ENCODE results near the gene RASL12. TPM values are rescaled to one million over a fixed set of nuclear protein-coding genes. Genes with fewer than 3 reads are reported as not detected.

RASL12 gene
- total RNA-seq, 1 donor, result 0.36 TPM

- no peaks in the 10 kb centered on the region for H3K9me3 ChIP-seq (ENCODE audit: low read depth, low read length)
- H3K27me3 ChIP-seq (ENCODE audit: insufficient read depth, low read length), result no peaks in the 10 kb centered on the region
- no peak overlapping the region for H2AFZ ChIP-seq (ENCODE audit: low read length)
- peaks cover 33% of the 10 kb centered on the region for H3K36me3 ChIP-seq (ENCODE audit: insufficient read depth, low read length)
- H3K27ac ChIP-seq (ENCODE audit: low read depth, low read length), result no peak overlapping the region
- TF ChIP-seq CTCF (IDR thresholded peaks at IDR 0.05; ENCODE audit: extremely low read depth, low read depth, low read length), result no peak
- no peaks in the 10 kb centered on the region for H4K20me1 ChIP-seq (ENCODE audit: insufficient read depth, low read length)
- no peak overlapping the region for H3K4me3 ChIP-seq (ENCODE audit: insufficient read depth, low read length)
- H3K4me2 ChIP-seq (ENCODE audit: insufficient read depth, low read length), result no peak overlapping the region
- no peaks in the 10 kb centered on the region for H3K79me2 ChIP-seq (ENCODE audit: insufficient read depth, low read length)
- no peak for DNase-seq (ENCODE audit: insufficient read length, low spot score, missing footprints)
- no peaks in the 10 kb centered on the region for H3K4me1 ChIP-seq (ENCODE audit: insufficient read depth, low read length)
These were observed 38.3 kb upstream of the RASL12 start for GRCh38 chr15:65106011-65106590.

- TF ChIP-seq CTCF (IDR thresholded peaks at IDR 0.05; ENCODE audit: extremely low read depth, low read depth, low read length), result no peak
- Histone ChIP-seq H3K79me2 (ENCODE audit: insufficient read depth, low read length) (no peaks in the 10 kb centered on the region), H3K36me3 (ENCODE audit: insufficient read depth, low read length) (peaks cover 33% of the 10 kb centered on the region), H2AFZ (ENCODE audit: low read length) (no peak overlapping the region), H3K4me1 (ENCODE audit: insufficient read depth, low read length) (no peaks in the 10 kb centered on the region), H3K9me3 (ENCODE audit: low read depth, low read length) (no peaks in the 10 kb centered on the region), H3K4me3 (ENCODE audit: insufficient read depth, low read length) (no peak overlapping the region), H3K27ac (ENCODE audit: low read depth, low read length) (no peak overlapping the region), H4K20me1 (ENCODE audit: insufficient read depth, low read length) (no peaks in the 10 kb centered on the region), H3K4me2 (ENCODE audit: insufficient read depth, low read length) (no peak overlapping the region), H3K27me3 (ENCODE audit: insufficient read depth, low read length) (no peaks in the 10 kb centered on the region)
- DNase-seq (ENCODE audit: insufficient read length, low spot score, missing footprints), result no peak
These were observed 37.2 kb upstream of the RASL12 start for GRCh38 chr15:65105038-65105437.

GRCh38 chr15:65102912-65103311, 35.1 kb upstream of the RASL12 start:
- TF ChIP-seq CTCF (IDR thresholded peaks at IDR 0.05; ENCODE audit: extremely low read depth, low read depth, low read length), result no peak
- no peaks in the 10 kb centered on the region for H4K20me1 ChIP-seq (ENCODE audit: insufficient read depth, low read length)
- peaks cover 53% of the 10 kb centered on the region for H3K36me3 ChIP-seq (ENCODE audit: insufficient read depth, low read length)

GRCh38 chr15:65101891-65102708, 34.3 kb upstream of the RASL12 start:
- no peak for TF ChIP-seq CTCF (IDR thresholded peaks at IDR 0.05; ENCODE audit: extremely low read depth, low read depth, low read length)
- no peaks in the 10 kb centered on the region for H4K20me1 ChIP-seq (ENCODE audit: insufficient read depth, low read length)
- peaks cover 58% of the 10 kb centered on the region for H3K36me3 ChIP-seq (ENCODE audit: insufficient read depth, low read length)
- H3K4me3 ChIP-seq (ENCODE audit: insufficient read depth, low read length), result no peak overlapping the region
- H3K27me3 ChIP-seq (ENCODE audit: insufficient read depth, low read length), result no peaks in the 10 kb centered on the region
- H3K79me2 ChIP-seq (ENCODE audit: insufficient read depth, low read length), result no peaks in the 10 kb centered on the region
- no peak overlapping the region for H3K27ac ChIP-seq (ENCODE audit: low read depth, low read length)
- no peaks in the 10 kb centered on the region for H3K4me1 ChIP-seq (ENCODE audit: insufficient read depth, low read length)
- no peak overlapping the region for H2AFZ ChIP-seq (ENCODE audit: low read length)
- DNase-seq (ENCODE audit: insufficient read length, low spot score, missing footprints), result no peak
- H3K4me2 ChIP-seq (ENCODE audit: insufficient read depth, low read length), result no peak overlapping the region
- H3K9me3 ChIP-seq (ENCODE audit: low read depth, low read length), result no peaks in the 10 kb centered on the region

More at GRCh38 chr15:65102912-65103311, 35.1 kb upstream of the RASL12 start:
- H3K4me1 ChIP-seq (ENCODE audit: insufficient read depth, low read length), result no peaks in the 10 kb centered on the region
- H3K4me2 ChIP-seq (ENCODE audit: insufficient read depth, low read length), result no peak overlapping the region
- H3K27me3 ChIP-seq (ENCODE audit: insufficient read depth, low read length), result no peaks in the 10 kb centered on the region
- no peak overlapping the region for H3K4me3 ChIP-seq (ENCODE audit: insufficient read depth, low read length)
- DNase-seq (ENCODE audit: insufficient read length, low spot score, missing footprints), result peak; percentile 52
- H3K79me2 ChIP-seq (ENCODE audit: insufficient read depth, low read length), result no peaks in the 10 kb centered on the region
- H3K27ac ChIP-seq (ENCODE audit: low read depth, low read length), result no peak overlapping the region
- H3K9me3 ChIP-seq (ENCODE audit: low read depth, low read length), result no peaks in the 10 kb centered on the region
- no peak overlapping the region for H2AFZ ChIP-seq (ENCODE audit: low read length)
